Esophagus (tissue), 2 donors: Measurements from ENCODE around the gene COL4A1. TPM values are rescaled to one million over a fixed set of nuclear protein-coding genes. Genes with fewer than 3 reads are reported as not detected.

Experiments
- H3K27ac ChIP-seq, 2 donors: one replicate each; pipeline ENCODE4 v1.5.1; 2013; ENCODE audit warnings: low read depth in 2 of 2, mild to moderate bottlenecking in 2 of 2, inconsistent platforms in 1 of 2, low read length in 1 of 2, moderate library complexity in 1 of 2
- H3K27me3 ChIP-seq, 2 donors: one replicate each; pipeline ENCODE4 v1.6.1; 2013; ENCODE audit warnings: low read length in 2 of 2, control low read depth in 1 of 2, mild to moderate bottlenecking in 1 of 2; ENCODE audit not compliant: insufficient read depth in 2 of 2, control insufficient read depth in 1 of 2
- H3K36me3 ChIP-seq, 2 donors: one replicate each; pipeline ENCODE4 v1.6.1; 2013; ENCODE audit warnings: low read length in 1 of 2; ENCODE audit not compliant: control insufficient read depth in 2 of 2, insufficient read depth in 2 of 2
- H3K4me1 ChIP-seq, 2 donors: one replicate each; pipeline ENCODE4 v1.6.1; 2013; ENCODE audit warnings: low read length in 1 of 2; ENCODE audit not compliant: control insufficient read depth in 2 of 2, insufficient read depth in 2 of 2
- H3K4me3 ChIP-seq, 2 donors: one replicate each; pipeline ENCODE4 v1.5.1; 2013; ENCODE audit warnings: low read length in 2 of 2, mild to moderate bottlenecking in 2 of 2, low read depth in 1 of 2, moderate library complexity in 1 of 2
- H3K9me3 ChIP-seq, 2 donors: one replicate each; pipeline ENCODE4 v1.6.1; 2013; ENCODE audit warnings: mild to moderate bottlenecking in 2 of 2, low read depth in 1 of 2, low read length in 1 of 2, moderate library complexity in 1 of 2; ENCODE audit not compliant: control insufficient read depth in 2 of 2, insufficient read depth in 1 of 2
- WGBS, 2 donors: extraction: QIAGEN DNeasy Blood & Tissue Kit; methylation state at CpG; one replicate each; pipeline ENCODE4 v1.1.7; 2013; 5-methylcytosine and 5-hydroxymethylcytosine counted together
- polyA plus RNA-seq, 2 donors: library from polyadenylated mRNA; stranded (reverse); fragments of 200-250 nt; gene quantifications; one replicate each; pipeline ENCODE4 v1.2.3, GENCODE V29; 2013
- donor health status: healthy with polysubstance abuse.
- donor health status: Bipolar disorder and iron deficiency.

Gene COL4A1
- polyA plus RNA-seq, 2 donors: 10.4 to 23.7 TPM

DNA sequence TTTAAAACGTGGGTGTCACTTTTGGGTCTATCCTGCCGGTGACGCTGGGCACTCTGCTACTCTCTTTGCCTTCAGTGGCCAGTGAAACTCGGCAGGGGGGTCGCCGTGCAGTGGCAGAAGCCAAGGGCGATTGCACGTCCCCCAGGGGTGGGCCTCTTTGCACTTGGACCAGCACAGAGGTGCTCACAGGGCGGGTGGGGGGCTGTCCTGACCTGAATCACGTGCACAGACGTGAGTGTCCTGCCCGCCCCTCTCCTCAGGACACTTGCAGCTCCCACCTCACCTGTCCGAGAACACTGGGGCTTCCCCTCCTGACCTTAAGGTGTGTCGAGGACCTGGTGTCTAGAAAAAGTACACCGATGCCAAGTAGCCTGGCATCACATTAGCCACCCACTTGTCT is 16.1 kb downstream of the COL4A1 start:
- no peaks in the 10 kb centered on the region for H3K27me3 ChIP-seq
- H3K36me3 ChIP-seq: no peaks in the 10 kb centered on the region
- H3K27ac ChIP-seq: no peak overlapping the region
- peaks cover 6 to 13% of the 10 kb centered on the region in 2 donors for H3K4me1 ChIP-seq
- H3K4me3 ChIP-seq: no peak overlapping the region
- no peaks in the 10 kb centered on the region for H3K9me3 ChIP-seq
- WGBS, 2 donors: 75 to 78% methylated on average over 15 of the region's 15 CpGs

DNA sequence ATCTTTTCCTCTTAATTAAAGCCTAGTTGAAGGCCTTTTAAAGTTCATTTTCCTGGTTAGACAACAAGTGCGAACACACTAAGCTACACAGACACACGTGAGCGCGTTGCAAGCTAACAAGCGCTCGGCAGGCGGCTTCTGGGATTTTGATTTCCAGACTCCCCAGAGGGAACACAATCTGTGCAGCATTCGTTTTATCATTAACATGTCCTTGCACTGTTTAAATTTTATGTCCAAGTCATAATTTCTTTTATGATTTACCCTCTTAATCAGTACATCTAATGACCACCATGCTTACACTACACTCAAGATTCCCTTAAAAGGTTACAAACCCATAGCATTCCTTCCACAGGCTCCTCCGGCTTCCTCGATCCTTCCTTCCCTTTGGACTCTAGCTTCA is 16.8 kb downstream of the COL4A1 start:
- 86 to 87% methylated on average over 10 of the region's 10 CpGs for WGBS, 2 donors
- peaks cover 6 to 13% of the 10 kb centered on the region in 2 donors for H3K4me1 ChIP-seq
- H3K27ac ChIP-seq: peak overlapping the region; percentile 16 to 25
- no peaks in the 10 kb centered on the region for H3K27me3 ChIP-seq
- H3K9me3 ChIP-seq: no peaks in the 10 kb centered on the region
- H3K36me3 ChIP-seq: no peaks in the 10 kb centered on the region
- no peak overlapping the region for H3K4me3 ChIP-seq

DNA sequence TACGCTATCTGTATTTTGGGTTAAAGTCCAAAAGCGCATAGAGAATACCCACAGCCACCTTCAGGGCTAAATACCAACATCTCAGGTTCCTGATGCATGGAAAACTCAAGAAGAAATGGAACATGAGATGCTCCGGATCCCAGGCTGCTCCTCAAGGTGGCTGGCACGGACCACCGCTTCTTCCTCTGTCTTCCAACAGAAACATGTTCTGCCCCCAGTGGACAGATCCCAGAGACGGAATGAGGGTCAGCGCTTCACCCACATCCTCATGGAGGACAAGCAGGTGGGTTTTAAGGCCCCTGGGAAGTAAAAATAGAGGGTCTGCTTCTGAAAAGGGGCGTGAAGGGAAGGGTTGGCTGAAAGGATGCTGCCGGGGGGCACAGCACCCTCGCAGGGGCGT is 17.3 kb downstream of the COL4A1 start:
- Histone ChIP-seq H3K4me1 (peaks cover 6 to 13% of the 10 kb centered on the region in 2 donors), H3K36me3 (no peaks in the 10 kb centered on the region), H3K27me3 (no peaks in the 10 kb centered on the region), H3K27ac (peak overlapping the region; percentile 25 to 52), H3K9me3 (no peaks in the 10 kb centered on the region), H3K4me3 (no peak overlapping the region)
- WGBS, 2 donors: 87 to 89% methylated on average over 11 of the region's 11 CpGs

- Histone ChIP-seq H3K4me1 (peaks cover 6 to 13% of the 10 kb centered on the region in 2 donors), H3K36me3 (no peaks in the 10 kb centered on the region), H3K27ac (no peak overlapping the region), H3K4me3 (no peak overlapping the region), H3K9me3 (no peaks in the 10 kb centered on the region), H3K27me3 (no peaks in the 10 kb centered on the region)
- 90% methylated on average over 9 of the region's 9 CpGs for WGBS, 2 donors
Observed at GRCh38 chr13:110289174-110289573, 17.8 kb downstream of the COL4A1 start.

GRCh38 chr13:110286833-110287819 is 19.8 kb downstream of the COL4A1 start:
- no peaks in the 10 kb centered on the region for H3K27me3 ChIP-seq
- no peak overlapping the region for H3K4me3 ChIP-seq
- H3K27ac ChIP-seq: peak overlapping the region; percentile 16 to 42
- no peaks in the 10 kb centered on the region for H3K36me3 ChIP-seq
- H3K4me1 ChIP-seq: peaks cover 5 to 15% of the 10 kb centered on the region in 2 donors
- no peaks in the 10 kb centered on the region for H3K9me3 ChIP-seq
- 49 to 50% methylated on average over 21 of the region's 21 CpGs for WGBS, 2 donors

GRCh38 chr13:110285991-110286832 is 20.7 kb downstream of the COL4A1 start:
- WGBS, 2 donors: 72 to 81% methylated on average over 14 of the region's 14 CpGs
- Histone ChIP-seq H3K4me1 (peaks cover 5 to 13% of the 10 kb centered on the region in 2 donors), H3K4me3 (no peak overlapping the region), H3K27ac (peak overlapping the region in 1 of 2 donors; percentile 16), H3K9me3 (no peaks in the 10 kb centered on the region), H3K36me3 (no peaks in the 10 kb centered on the region), H3K27me3 (no peaks in the 10 kb centered on the region)

- H3K27ac ChIP-seq: peak overlapping the region in 1 of 2 donors; percentile 36
Observed at GRCh38 chr13:110284779-110285484, 22.0 kb downstream of the COL4A1 start.

DNA sequence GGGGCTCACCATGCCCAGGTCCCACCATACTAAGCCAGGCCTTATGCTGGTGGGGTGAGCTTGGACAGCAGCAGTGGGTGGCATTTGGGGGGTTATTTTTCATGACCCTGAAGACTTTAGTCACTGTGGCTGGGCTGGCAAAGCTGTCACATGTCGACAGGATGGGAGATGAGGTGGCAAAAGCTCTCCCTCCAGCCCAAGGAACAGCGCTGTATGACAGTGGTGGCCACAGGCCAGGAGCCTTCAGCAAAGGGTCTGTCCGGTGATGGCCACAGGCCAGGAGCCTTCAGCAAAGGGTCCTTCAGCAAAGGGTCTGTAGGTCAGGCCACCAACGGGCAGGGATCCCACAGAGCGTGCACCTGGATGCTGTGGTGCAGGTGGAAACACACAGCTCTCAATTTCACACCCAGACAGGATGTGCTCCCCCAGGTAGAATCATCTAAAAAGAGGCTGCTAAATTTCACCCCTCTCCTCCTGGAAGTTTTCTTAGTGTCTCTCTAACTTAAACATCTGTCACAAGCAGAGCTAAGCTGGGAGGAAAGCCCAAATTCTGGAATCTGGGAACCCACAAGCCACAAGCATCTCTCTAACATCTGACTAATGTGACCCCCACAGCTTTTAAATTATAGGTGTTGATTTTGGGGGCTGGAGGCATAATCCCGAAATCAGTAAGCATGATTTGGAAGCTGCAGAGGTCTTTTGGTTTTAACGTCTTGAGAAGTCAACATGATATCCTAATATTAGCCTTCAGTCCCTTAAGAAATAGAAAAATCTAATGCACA is 23.0 kb downstream of the COL4A1 start:
- Histone ChIP-seq H3K36me3 (no peaks in the 10 kb centered on the region), H3K27me3 (no peaks in the 10 kb centered on the region), H3K4me1 (peaks cover 7 to 9% of the 10 kb centered on the region in 2 donors)

More at GRCh38 chr13:110284779-110285484, 22.0 kb downstream of the COL4A1 start:
- H3K4me1 ChIP-seq: peaks cover 5 to 13% of the 10 kb centered on the region in 2 donors
- no peaks in the 10 kb centered on the region for H3K36me3 ChIP-seq
- H3K4me3 ChIP-seq: no peak overlapping the region
- H3K27me3 ChIP-seq: no peaks in the 10 kb centered on the region
- no peaks in the 10 kb centered on the region for H3K9me3 ChIP-seq
- 79 to 83% methylated on average over 11 of the region's 11 CpGs for WGBS, 2 donors

More for the DNA sequence above, 23.0 kb downstream of the COL4A1 start:
- 72 to 77% methylated on average over 7 of the region's 7 CpGs for WGBS, 2 donors
- Histone ChIP-seq H3K27ac (no peak overlapping the region), H3K9me3 (no peaks in the 10 kb centered on the region), H3K4me3 (no peak overlapping the region)
